GM06990 (cell line): Measurements from ENCODE around the gene TMCO4.

ENCODE experiments used
- DNase-seq: peaks from one replicate; pipeline ENCODE4 v3.0.0-alpha.2; 2011; ENCODE audit not compliant: insufficient read length; ENCODE audit errors: extremely low read depth
- H3K27me3 ChIP-seq: replicated peaks from 2 replicates; pipeline ENCODE4 v1.6.0; 2011; ENCODE audit warnings: low read length; ENCODE audit not compliant: control insufficient read depth, insufficient read depth
- H3K36me3 ChIP-seq: 2 replicates; pipeline ENCODE4 v1.5.1; 2011; ENCODE audit warnings: low read length; ENCODE audit not compliant: control insufficient read depth, insufficient read depth
- H3K4me3 ChIP-seq: replicated peaks from 2 replicates; pipeline ENCODE4 v1.5.1; 2011; ENCODE audit warnings: low read depth, mild to moderate bottlenecking, control low read depth, low read length
- CTCF ChIP-seq: IDR thresholded peaks from 2 replicates; pipeline ENCODE4 v1.5.1; 2011; ENCODE audit warnings: low read length, control low read depth, mild to moderate bottlenecking, inconsistent platforms; ENCODE audit not compliant: insufficient read depth, poor library complexity, severe bottlenecking

Gene TMCO4

GRCh38 chr1:19749685-19750084 lies 50.0 kb downstream of the TMCO4 start:
- no peak for DNase-seq
- H3K4me3 ChIP-seq: no peak overlapping the region
- peaks cover 9% of the 10 kb centered on the region for H3K36me3 ChIP-seq
- no peak for TF ChIP-seq CTCF
- no peaks in the 10 kb centered on the region for H3K27me3 ChIP-seq

DNA sequence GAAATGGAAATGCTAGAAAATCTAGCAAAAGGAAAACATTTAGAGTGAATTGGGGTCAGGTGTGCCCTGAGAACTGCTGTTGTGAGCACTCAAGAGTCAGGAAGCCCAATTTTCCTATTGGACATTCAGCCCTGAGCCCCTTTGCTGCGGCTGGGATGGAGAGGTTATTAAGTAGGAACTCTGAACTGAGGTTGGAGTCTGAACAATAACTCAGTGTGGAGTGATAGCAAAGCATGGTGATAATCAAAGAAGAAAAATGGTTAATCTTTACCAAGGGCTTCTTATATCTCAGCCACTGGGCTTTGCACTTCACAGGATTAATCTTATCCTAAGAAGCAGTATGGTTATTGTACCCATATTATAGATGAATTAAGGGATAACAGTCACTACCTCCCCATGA lies 52.0 kb downstream of the TMCO4 start:
- H3K4me3 ChIP-seq: no peak overlapping the region
- H3K36me3 ChIP-seq: peaks cover 13% of the 10 kb centered on the region
- no peaks in the 10 kb centered on the region for H3K27me3 ChIP-seq
- no peak for TF ChIP-seq CTCF
- no peak for DNase-seq

DNA sequence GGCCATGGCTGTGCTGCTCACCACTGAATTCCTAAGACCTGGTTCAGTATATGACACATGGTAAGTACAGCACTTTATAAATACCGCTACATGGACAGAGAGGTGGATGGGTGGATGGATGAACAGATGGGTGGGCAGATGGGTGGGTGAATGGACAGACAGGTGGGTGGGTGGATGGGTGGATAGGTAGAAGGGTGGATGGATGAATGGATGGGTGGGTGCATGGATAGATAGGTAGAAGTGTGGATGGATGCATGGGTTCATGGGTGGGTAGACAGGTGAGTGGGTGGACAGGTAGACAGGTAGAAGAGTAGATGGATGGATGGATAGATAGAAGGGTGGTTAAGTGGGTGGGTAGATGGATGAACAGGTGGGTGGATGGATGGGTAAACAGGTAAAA lies 54.8 kb downstream of the TMCO4 start:
- H3K4me3 ChIP-seq: no peak overlapping the region
- TF ChIP-seq CTCF: no peak
- no peaks in the 10 kb centered on the region for H3K27me3 ChIP-seq
- DNase-seq: no peak
- peaks cover 14% of the 10 kb centered on the region for H3K36me3 ChIP-seq

DNA sequence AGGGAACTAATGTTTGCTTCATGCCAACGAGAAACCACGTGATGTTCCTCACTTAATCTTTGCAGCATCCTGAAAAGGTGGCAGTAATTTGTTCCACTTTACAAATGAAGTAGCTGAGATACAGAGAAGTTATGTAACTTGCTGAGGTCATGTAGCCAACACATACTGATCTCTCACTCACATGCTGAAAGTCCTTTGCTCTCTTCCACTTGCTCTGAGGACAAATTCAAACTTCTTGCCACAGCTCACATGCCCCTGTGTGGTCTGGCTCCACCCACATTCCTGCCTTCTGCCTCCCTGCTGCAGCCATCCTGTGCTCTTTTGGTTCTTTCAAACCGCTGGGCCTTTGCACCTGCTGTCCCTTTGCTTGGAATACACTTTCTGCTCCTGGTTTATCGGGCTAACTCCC lies 55.4 kb downstream of the TMCO4 start:
- no peak overlapping the region for H3K4me3 ChIP-seq
- no peak for TF ChIP-seq CTCF
- H3K36me3 ChIP-seq: peaks cover 14% of the 10 kb centered on the region
- no peaks in the 10 kb centered on the region for H3K27me3 ChIP-seq
- DNase-seq: no peak

- no peak for TF ChIP-seq CTCF
- no peak for DNase-seq
- Histone ChIP-seq H3K4me3 (no peak overlapping the region), H3K36me3 (peaks cover 14% of the 10 kb centered on the region), H3K27me3 (no peaks in the 10 kb centered on the region)
Observed at GRCh38 chr1:19743793-19744192, 55.9 kb downstream of the TMCO4 start.

GRCh38 chr1:19743180-19743579 lies 56.5 kb downstream of the TMCO4 start:
- peaks cover 14% of the 10 kb centered on the region for H3K36me3 ChIP-seq
- no peak for TF ChIP-seq CTCF
- H3K4me3 ChIP-seq: no peak overlapping the region
- H3K27me3 ChIP-seq: no peaks in the 10 kb centered on the region
- DNase-seq: no peak
